Gastrocnemius medialis (tissue), 4 donors: Measurements from ENCODE around the gene DEDD2. TPM values are rescaled to one million over a fixed set of nuclear protein-coding genes. Genes with fewer than 3 reads are reported as not detected.

Experiments used
- ATAC-seq, 2 donors: fragments of 150-250 bp; one replicate each; pipeline ENCODE4 v1.9.1; 2016
- DNase-seq, 2 donors: peaks; one replicate each; pipeline ENCODE4 v3.0.0-alpha.2; 2019
- H3K27ac ChIP-seq, 4 donors: fragments of 200-600 bp; sonication (generic); 1 replicate in 1 of 4; 2 replicates in 3 of 4; pipeline ENCODE4 v1.5.1; 2016 to 2018; ENCODE audit warnings: mild to moderate bottlenecking in 2 of 4, moderate library complexity in 1 of 4
- H3K27me3 ChIP-seq, 3 donors: fragments of 200-600 bp; sonication (generic) in 2 of 3; 1 replicate in 1 of 3; 2 replicates in 2 of 3; pipeline versions ENCODE4 v1.5.1 to v1.6.0; 2016 to 2019; ENCODE audit warnings: mild to moderate bottlenecking in 1 of 3, moderate library complexity in 1 of 3
- H3K36me3 ChIP-seq, 2 donors: fragments of 200-600 bp; sonication (generic) in 1 of 2; one replicate each; pipeline ENCODE4 v1.5.1; 2017 to 2018
- H3K4me1 ChIP-seq, 2 donors: fragments of 200-600 bp; sonication (generic) in 1 of 2; one replicate each; pipeline ENCODE4 v1.5.1; 2016 to 2017; ENCODE audit warnings: mild to moderate bottlenecking in 2 of 2
- H3K4me3 ChIP-seq, 4 donors: fragments of 200-600 bp; sonication (generic) in 3 of 4; 1 replicate in 1 of 4; 2 replicates in 3 of 4; pipeline ENCODE4 v1.5.1; 2016 to 2019; ENCODE audit warnings: mild to moderate bottlenecking in 2 of 4
- H3K9me3 ChIP-seq, 3 donors: fragments of 200-600 bp; sonication (generic) in 2 of 3; 1 replicate in 1 of 3; 2 replicates in 2 of 3; pipeline ENCODE4 v1.5.1; 2016 to 2019
- CTCF ChIP-seq, 5 experiments: fragments of 450-650 bp in 3 of 5; fragments of 200-600 bp in 2 of 5; sonication (generic) in 2 of 5; IDR thresholded peaks in 4 of 5; conservative IDR thresholded peaks in 1 of 5; 1 replicate in 4 of 5; 2 replicates in 1 of 5; pipeline ENCODE4 v1.5.1; 2016 to 2019; ENCODE audit warnings: antibody characterized with exemption in 5 of 5, mild to moderate bottlenecking in 3 of 5, moderate library complexity in 3 of 5
- POLR2A ChIP-seq, 2 donors: fragments of 450-650 bp; IDR thresholded peaks; one replicate each; pipeline ENCODE4 v1.6.1; 2017; ENCODE audit warnings: antibody characterized with exemption in 2 of 2, mild to moderate bottlenecking in 2 of 2, moderate library complexity in 2 of 2
- in situ Hi-C, 4 donors: fragments of 200-750 bp; cut with MboI; loops; one replicate each; pipeline versions ENCODE4 v1.15.0 to v1.8.0; 2017; ENCODE audit warnings: low sequenced_read_pairs in 4 of 4
- intact Hi-C: fragments of 100-400 bp; cut with DNase I; formaldehyde crosslinking; loops from one replicate; pipeline ENCODE4 v1.15.1; 2023; ENCODE audit warnings: low total_unique reads
- total RNA-seq, 4 donors: library from RNA; depleted of rRNA; stranded (reverse); fragments of >200 nt; gene quantifications; one replicate each; pipeline versions ENCODE4 v1.1.0 to v1.2.3, GENCODE V29; 2016

The DEDD2 gene
- total RNA-seq, 4 donors from 2014 or later: 22.5 to 33.6 (median 29.2) TPM

- no peaks in the 10 kb centered on the region for H3K36me3 ChIP-seq
- ATAC-seq (no peak), DNase-seq (no peak)
- TF ChIP-seq POLR2A (IDR thresholded peaks at IDR 0.05) (no peak), CTCF (IDR thresholded peaks at IDR 0.05 in 4 of 5, conservative IDR thresholded peaks at IDR 0.05 in 1 of 5) (no peak)
- intact Hi-C loops (no loop called here), in situ Hi-C loops (no loop called here)
- H3K4me1 ChIP-seq: no peaks in the 10 kb centered on the region
- no peak overlapping the region for H3K27ac ChIP-seq
- no peak overlapping the region for H3K4me3 ChIP-seq
- H3K27me3 ChIP-seq: no peaks in the 10 kb centered on the region
- H3K9me3 ChIP-seq: no peaks in the 10 kb centered on the region
Observed at GRCh38 chr19:42166316-42166715, 51.2 kb downstream of the DEDD2 start.

GRCh38 chr19:42165146-42165545 lies 52.3 kb downstream of the DEDD2 start:
- Histone ChIP-seq H3K4me1 (no peaks in the 10 kb centered on the region), H3K9me3 (no peaks in the 10 kb centered on the region), H3K27me3 (no peaks in the 10 kb centered on the region), H3K4me3 (no peak overlapping the region), H3K27ac (no peak overlapping the region), H3K36me3 (no peaks in the 10 kb centered on the region)
- in situ Hi-C loops (no loop called here), intact Hi-C loops (no loop called here)
- TF ChIP-seq CTCF (IDR thresholded peaks at IDR 0.05 in 4 of 5, conservative IDR thresholded peaks at IDR 0.05 in 1 of 5) (no peak), POLR2A (IDR thresholded peaks at IDR 0.05) (no peak)
- DNase-seq (no peak), ATAC-seq (no peak)

GRCh38 chr19:42161616-42162263 lies 55.7 kb downstream of the DEDD2 start:
- in situ Hi-C loops: no loop called here
- no peak for DNase-seq

GRCh38 chr19:42159942-42160341 lies 57.5 kb downstream of the DEDD2 start:
- Histone ChIP-seq H3K27me3 (peaks cover 3 to 7% (median 6%) of the 10 kb centered on the region in 3 donors), H3K4me1 (no peaks in the 10 kb centered on the region), H3K36me3 (no peaks in the 10 kb centered on the region), H3K27ac (no peak overlapping the region), H3K4me3 (no peak overlapping the region), H3K9me3 (no peaks in the 10 kb centered on the region)
- intact Hi-C loops: no loop called here
- no peak for TF ChIP-seq CTCF (IDR thresholded peaks at IDR 0.05 in 4 of 5, conservative IDR thresholded peaks at IDR 0.05 in 1 of 5)
- ATAC-seq (no peak), DNase-seq (no peak)
- in situ Hi-C loops: no loop called here

More at GRCh38 chr19:42161616-42162263, 55.7 kb downstream of the DEDD2 start:
- TF ChIP-seq CTCF (IDR thresholded peaks at IDR 0.05 in 4 of 5, conservative IDR thresholded peaks at IDR 0.05 in 1 of 5): no peak
- no peak for TF ChIP-seq POLR2A (IDR thresholded peaks at IDR 0.05)
- no peak for ATAC-seq
- Histone ChIP-seq H3K36me3 (no peaks in the 10 kb centered on the region), H3K4me1 (no peaks in the 10 kb centered on the region), H3K27me3 (peaks cover 0 to 2% (median 0%) of the 10 kb centered on the region in 3 donors), H3K27ac (no peak overlapping the region), H3K4me3 (no peak overlapping the region), H3K9me3 (no peaks in the 10 kb centered on the region)
- intact Hi-C loops: no loop called here

GRCh38 chr19:42158926-42159325 lies 58.6 kb downstream of the DEDD2 start:
- Histone ChIP-seq H3K27ac (no peak overlapping the region), H3K36me3 (no peaks in the 10 kb centered on the region), H3K27me3 (peaks cover 6 to 7% (median 6%) of the 10 kb centered on the region in 3 donors), H3K9me3 (no peaks in the 10 kb centered on the region), H3K4me1 (no peaks in the 10 kb centered on the region), H3K4me3 (no peak overlapping the region)
- intact Hi-C loops: no loop called here
- no peak for ATAC-seq
- in situ Hi-C loops: no loop called here
- TF ChIP-seq POLR2A (IDR thresholded peaks at IDR 0.05): no peak
- TF ChIP-seq CTCF (IDR thresholded peaks at IDR 0.05 in 4 of 5, conservative IDR thresholded peaks at IDR 0.05 in 1 of 5): no peak
- no peak for DNase-seq
